Hepatic stellate cell (primary cell): ENCODE measurements around the gene GNAO1.

Experiments
- DNase-seq: peaks from one replicate; pipeline ENCODE4 v3.0.0; 2011; ENCODE audit warnings: low spot score

GNAO1 gene

DNA sequence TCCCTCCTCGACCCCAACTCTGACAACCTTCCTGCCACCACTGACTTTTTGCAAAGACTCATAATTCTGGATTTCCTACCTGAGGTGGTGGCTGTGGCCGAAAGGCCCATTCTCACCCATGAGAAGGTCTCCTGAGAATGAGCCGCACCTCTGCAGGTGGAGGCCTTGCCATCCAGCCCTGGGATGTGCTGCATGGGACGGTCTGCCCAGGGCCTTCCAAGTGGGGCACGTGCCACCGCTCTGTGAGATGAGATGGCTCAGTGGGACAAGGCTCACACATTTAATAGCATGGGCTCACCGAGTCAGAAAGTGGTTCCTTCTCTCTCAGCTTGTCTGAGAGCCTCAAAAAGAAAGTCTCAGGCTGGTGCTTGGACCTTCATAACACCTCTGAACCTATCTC lies 121.3 kb downstream of the GNAO1 start:
- no peak for DNase-seq

DNA sequence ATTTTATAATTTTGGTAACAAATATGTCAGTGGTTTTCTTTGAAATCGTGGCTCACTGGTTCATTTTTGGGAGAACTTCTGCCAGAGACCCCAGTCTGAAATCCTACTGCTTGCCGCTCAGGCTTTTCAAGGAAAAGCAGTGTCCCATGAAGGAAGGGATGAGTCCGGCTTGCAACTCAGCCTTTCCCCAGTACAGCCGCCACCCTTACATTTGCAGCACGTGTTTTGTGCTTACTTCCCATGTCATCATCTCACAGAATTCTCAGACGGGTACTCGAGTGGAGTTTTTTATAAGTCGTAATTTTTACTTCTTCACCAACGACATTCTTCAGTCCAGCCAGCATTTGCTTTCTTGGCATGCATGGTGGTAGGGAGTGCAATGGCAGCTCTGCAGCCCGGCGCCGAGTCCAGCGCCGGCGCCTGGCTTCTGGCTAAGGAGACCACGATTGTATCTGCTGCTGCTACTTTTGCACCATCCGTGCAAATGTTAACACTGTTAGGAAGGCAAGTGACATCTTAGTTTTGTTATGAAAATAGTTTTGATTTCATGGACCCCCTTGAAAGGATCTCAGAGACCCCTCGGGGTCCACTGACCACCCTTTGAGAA lies 123.1 kb downstream of the GNAO1 start:
- no peak for DNase-seq

DNA sequence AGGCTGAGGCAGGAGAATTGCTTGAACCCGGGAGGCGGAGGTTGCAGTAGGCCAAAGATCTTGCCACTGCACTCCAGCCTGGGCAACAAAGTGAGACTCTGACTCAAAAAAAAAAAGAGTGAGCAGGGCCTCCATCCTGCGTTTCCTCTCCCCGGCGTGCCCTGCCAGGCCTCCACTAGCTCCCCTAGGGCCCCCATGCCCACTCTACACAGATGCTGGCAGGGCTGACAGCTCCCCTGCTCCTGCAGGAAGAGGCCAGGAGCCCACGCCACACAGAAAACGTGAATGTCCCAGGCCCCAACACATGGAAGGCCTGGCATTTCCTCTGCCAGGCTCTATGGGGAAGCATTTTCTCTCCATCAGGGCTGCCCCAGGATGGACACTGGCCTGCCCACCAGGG lies 124.7 kb downstream of the GNAO1 start:
- DNase-seq, result no peak

- no peak for DNase-seq
Observed at GRCh38 chr16:56316545-56316944, 125.3 kb downstream of the GNAO1 start.

GRCh38 chr16:56317998-56318826 lies 126.9 kb downstream of the GNAO1 start:
- peak; percentile 97 for DNase-seq

GRCh38 chr16:56318827-56319140 lies 127.5 kb downstream of the GNAO1 start:
- no peak for DNase-seq

DNA sequence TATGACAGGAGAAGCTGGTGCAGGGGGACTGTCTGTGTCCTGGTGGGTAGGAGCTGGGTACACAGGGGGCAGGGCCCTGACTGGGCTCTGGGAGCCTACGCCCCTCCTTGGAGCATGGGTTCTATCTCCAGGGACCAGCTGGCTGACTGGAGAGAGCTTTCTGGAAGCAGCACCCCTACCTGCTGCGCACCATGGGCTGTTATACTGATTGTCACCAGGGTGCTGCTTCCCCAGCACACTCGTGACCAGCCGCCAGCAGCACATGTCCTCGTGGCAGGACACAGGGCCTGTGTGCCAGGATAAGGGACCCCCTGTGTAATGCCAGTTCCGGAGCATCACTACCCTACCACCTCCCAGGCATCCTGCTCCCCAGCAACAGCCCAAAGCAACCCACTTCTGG lies 128.1 kb downstream of the GNAO1 start:
- no peak for DNase-seq

DNA sequence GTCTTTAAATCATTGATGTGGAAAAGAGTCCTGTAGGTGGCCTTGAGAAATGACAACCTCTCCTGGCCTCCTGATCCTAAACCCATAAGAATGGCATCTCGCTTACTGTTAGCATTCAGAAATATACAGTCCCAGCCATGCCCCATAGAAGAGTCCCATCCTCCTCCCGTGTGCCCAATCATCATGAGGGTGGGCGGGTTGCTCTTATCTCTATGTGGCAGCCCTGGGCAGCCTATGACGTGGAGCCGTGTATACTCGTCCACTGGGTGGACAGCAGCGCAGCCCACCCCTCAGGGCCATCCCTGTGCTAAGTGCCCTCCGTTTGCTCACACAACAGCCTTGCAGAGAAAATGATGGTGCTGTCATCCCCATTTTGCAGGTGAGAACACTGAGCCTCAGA lies 128.8 kb downstream of the GNAO1 start:
- no peak for DNase-seq

GRCh38 chr16:56320811-56321558 lies 129.7 kb downstream of the GNAO1 start:
- DNase-seq, result no peak

DNA sequence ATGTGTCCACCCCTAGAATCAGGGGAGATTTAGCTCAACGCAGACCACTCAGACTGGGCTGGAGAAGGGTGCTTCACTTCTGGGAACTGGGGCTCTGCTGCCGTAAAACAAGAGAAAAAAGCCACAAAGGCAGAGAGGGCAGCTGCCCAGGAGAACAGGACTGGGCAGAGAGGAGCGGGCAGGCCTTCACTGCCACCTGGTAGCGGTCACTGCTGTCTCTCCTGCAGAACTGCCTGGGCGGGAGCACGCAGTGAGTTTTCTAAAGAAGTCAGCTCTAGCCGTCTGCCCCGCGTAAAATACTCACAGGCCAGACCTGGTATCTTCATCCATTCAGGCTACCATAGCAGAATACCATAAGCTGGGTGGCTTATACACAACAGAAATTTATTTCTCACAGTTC lies 130.3 kb downstream of the GNAO1 start:
- no peak for DNase-seq

GRCh38 chr16:56324406-56324805 lies 133.1 kb downstream of the GNAO1 start:
- DNase-seq, result no peak

- no peak for DNase-seq
Observed at GRCh38 chr16:56325956-56326355, 134.7 kb downstream of the GNAO1 start.

- DNase-seq, result no peak
Observed at GRCh38 chr16:56327071-56327928, 136.0 kb downstream of the GNAO1 start.

DNA sequence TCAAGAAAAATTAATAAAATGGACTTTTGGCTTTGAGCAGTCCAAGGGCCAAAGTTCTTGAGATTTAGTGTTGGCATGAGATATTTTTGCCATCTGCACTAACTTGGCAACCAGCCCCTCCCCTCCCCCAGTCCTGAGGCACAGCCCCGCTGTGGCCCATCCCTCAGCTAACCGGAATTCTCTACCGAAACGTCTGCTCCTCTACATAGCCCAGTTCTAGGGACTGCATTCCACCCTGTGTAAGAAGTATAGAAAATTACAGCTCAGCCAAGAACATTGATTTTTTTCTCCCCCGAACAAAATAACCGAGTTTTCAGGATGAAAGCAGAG lies 136.6 kb downstream of the GNAO1 start:
- no peak for DNase-seq

GRCh38 chr16:56328276-56329022 lies 137.2 kb downstream of the GNAO1 start:
- DNase-seq, result no peak

- no peak for DNase-seq
Observed at GRCh38 chr16:56329887-56330286, 138.6 kb downstream of the GNAO1 start.

GRCh38 chr16:56330476-56330875 lies 139.2 kb downstream of the GNAO1 start:
- DNase-seq, result no peak

DNA sequence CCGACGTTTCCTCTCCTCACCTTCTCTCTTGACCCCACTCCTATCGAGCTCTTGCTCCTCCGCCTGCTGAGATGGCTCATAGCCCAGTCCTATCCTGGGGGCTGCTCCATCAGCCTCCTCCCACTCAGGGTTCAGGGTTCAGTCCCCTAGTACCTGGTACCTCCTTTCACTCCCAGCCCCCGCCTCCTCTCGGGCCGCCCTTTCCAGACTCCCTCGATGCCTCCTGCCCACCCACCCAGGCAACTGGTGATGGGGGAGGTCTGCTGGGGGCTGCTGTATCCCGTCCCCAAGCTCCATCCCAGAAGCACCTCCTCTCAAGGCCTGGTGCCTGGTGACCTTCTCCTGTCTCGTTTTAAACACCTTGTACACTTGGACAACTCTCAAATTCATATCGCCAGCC lies 140.1 kb downstream of the GNAO1 start:
- DNase-seq, result no peak

DNA sequence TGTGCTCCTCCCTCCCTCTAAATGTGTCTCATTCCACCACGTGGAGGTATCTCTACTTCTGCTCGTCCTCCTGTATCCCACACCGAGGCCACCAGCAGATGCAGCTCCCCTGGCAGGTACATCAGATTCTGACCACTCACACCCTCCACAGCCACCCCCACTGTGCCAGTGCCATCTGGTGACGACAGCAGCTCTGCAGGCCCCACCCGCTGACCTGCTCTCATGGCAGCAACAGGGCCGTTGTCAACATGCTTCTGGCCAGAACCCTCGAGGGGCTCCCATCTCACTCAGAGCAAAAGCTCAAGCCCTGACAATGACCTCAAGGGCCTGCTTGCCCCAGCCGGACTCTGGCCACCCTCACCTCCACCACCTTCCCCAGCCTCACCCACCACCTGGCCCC lies 140.6 kb downstream of the GNAO1 start:
- no peak for DNase-seq

DNA sequence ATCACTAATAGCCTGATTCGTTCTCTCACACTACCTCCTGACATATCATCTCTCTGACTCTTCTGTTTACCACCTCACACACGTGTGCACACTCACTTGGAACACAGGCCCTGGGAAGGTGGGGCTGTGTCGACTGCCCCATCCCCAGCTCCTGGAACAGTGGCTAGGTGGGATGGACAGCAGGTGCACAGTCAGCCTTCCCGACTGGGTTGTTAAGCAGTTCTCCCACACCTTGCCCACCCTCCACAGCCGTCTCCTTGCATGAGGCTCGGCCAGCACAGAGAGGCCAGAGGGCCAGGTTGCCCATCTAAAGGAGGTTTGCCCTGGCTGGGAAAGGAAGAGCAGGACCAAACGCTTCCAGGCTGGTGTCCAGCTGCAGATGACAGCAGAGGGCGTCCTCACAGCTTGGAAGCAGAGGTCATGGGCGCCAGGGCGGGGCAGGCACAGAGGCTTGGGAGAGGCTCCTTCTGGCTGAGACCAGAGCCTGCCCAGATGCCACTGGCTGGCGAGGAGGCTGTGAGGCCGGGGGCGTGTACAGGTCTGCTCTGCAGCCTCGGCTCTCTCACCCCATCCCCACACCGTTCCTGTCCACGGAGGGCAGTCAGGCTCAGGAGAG lies 141.3 kb downstream of the GNAO1 start:
- DNase-seq, result peak; percentile 88

- no peak for DNase-seq
Observed at GRCh38 chr16:56334761-56335160, 143.5 kb downstream of the GNAO1 start.
